Spleen (tissue), 11 donors: ENCODE measurements around the gene FNBP1. TPM values are rescaled to one million over a fixed set of nuclear protein-coding genes. Genes with fewer than 3 reads are reported as not detected.

Experiments
- DNase-seq: peaks from one replicate; pipeline ENCODE4 v3.0.0-alpha.2; 2020
- H3K27ac ChIP-seq, 8 donors: fragments of 200-600 bp; sonication (generic) in 7 of 8; 1 replicate in 4 of 8; 2 replicates in 4 of 8; pipeline versions ENCODE4 v1.5.0 to v1.8.0; 2016 to 2021; ENCODE audit warnings: inconsistent platforms in 4 of 8, mild to moderate bottlenecking in 4 of 8, moderate library complexity in 1 of 8
- H3K27me3 ChIP-seq, 7 donors: fragments of 200-600 bp; sonication (generic) in 6 of 7; replicated peaks in 1 of 7; 1 replicate in 4 of 7; 2 replicates in 3 of 7; pipeline versions ENCODE4 v1.5.0 to v1.8.0; 2016 to 2021; ENCODE audit warnings: inconsistent platforms in 3 of 7, mild to moderate bottlenecking in 1 of 7
- H3K36me3 ChIP-seq, 6 donors: fragments of 200-600 bp; sonication (generic) in 5 of 6; 1 replicate in 4 of 6; 2 replicates in 2 of 6; pipeline versions ENCODE4 v1.5.0 to v1.8.0; 2016 to 2021; ENCODE audit warnings: inconsistent platforms in 2 of 6
- H3K4me1 ChIP-seq, 6 donors: fragments of 200-600 bp; sonication (generic) in 5 of 6; 1 replicate in 3 of 6; 2 replicates in 3 of 6; pipeline versions ENCODE4 v1.5.0 to v1.8.0; 2016 to 2021; ENCODE audit warnings: inconsistent platforms in 3 of 6
- H3K4me3 ChIP-seq, 8 donors: fragments of 200-600 bp; sonication (generic) in 7 of 8; 1 replicate in 4 of 8; 2 replicates in 4 of 8; pipeline versions ENCODE4 v1.5.0 to v1.8.0; 2016 to 2021; ENCODE audit warnings: inconsistent platforms in 4 of 8, mild to moderate bottlenecking in 4 of 8, moderate library complexity in 2 of 8
- H3K9me3 ChIP-seq, 8 donors: fragments of 200-600 bp; sonication (generic) in 7 of 8; 1 replicate in 4 of 8; 2 replicates in 4 of 8; pipeline versions ENCODE4 v1.5.0 to v1.8.0; 2016 to 2021; ENCODE audit warnings: inconsistent platforms in 4 of 8
- CTCF ChIP-seq, 11 experiments: fragments of 200-600 bp in 7 of 11; fragments of 450-650 bp in 4 of 11; sonication (generic) in 4 of 11; IDR thresholded peaks in 8 of 11; conservative IDR thresholded peaks in 3 of 11; 1 replicate in 7 of 11; 2 replicates in 4 of 11; pipeline versions ENCODE4 v1.4.0 to v1.8.0; 2016 to 2021; ENCODE audit warnings: antibody characterized with exemption in 11 of 11, inconsistent platforms in 4 of 11, mild to moderate bottlenecking in 1 of 11
- POLR2A ChIP-seq, 3 donors: fragments of 450-650 bp; IDR thresholded peaks; one replicate each; pipeline ENCODE4 v1.5.1; 2017; ENCODE audit warnings: antibody characterized with exemption in 3 of 3, mild to moderate bottlenecking in 1 of 3
- POLR2AphosphoS5 ChIP-seq, 3 donors: sonication (generic); formaldehyde crosslinking; IDR thresholded peaks; one replicate each; pipeline ENCODE4 v1.5.1; 2017; ENCODE audit warnings: antibody characterized with exemption in 3 of 3
- WGBS, 5 donors: extraction: QIAGEN DNeasy Blood & Tissue Kit in 3 of 5; methylation state at CpG; one replicate each; pipeline versions ENCODE4 v1.1.5 to v1.1.7; 2013 to 2018; 5-methylcytosine and 5-hydroxymethylcytosine counted together
- intact Hi-C: fragments of 100-400 bp; cut with DNase I; formaldehyde crosslinking; loops from one replicate; pipeline ENCODE4 v1.15.0; 2023; ENCODE audit warnings: low total_unique reads
- polyA plus RNA-seq, 3 donors: library from polyadenylated mRNA; stranded (reverse); fragments of 200-250 nt; gene quantifications; one replicate each; pipeline ENCODE4 v1.2.1, GENCODE V29; 2013
- total RNA-seq, 7 donors: library from RNA; depleted of rRNA in 3 of 7; stranded (reverse); fragments of >200 nt in 3 of 7; fragmentation: NEBNext Ultra II Directional in 4 of 7; extraction: Animal tissue kit (Norgen Biotek cat#: 25700) in 4 of 7; gene quantifications; one replicate each; pipeline versions ENCODE4 v1.1.0 to v1.2.1, GENCODE V29; 2016 to 2021
- donor health status: healthy with polysubstance abuse.
- donor health status: DM: no; HTN: no; CAD: no; lungs with moderate emphysema.
- donor health status: DM: no; HTN: no; CAD: no.
- donor health status: Bipolar disorder and iron deficiency.
- donor health status: healthy.
- donor health status: DM: no; HTN: no; CAD: no.
- donor health status: DM: yes; HTN: yes; CAD: no.

Gene FNBP1
- total and polyA plus RNA-seq, 10 donors, result 40.6 to 156 (median 146) TPM

- intact Hi-C loops, result loop anchor here (10.0 kb wide), 1 partner anchor 78 kb away; no protein-coding TSS in a partner anchor
- no peaks in the 10 kb centered on the region for H3K27me3 ChIP-seq
- peak; percentile 85 for DNase-seq
- H3K27ac ChIP-seq, result peak overlapping the region; percentile 81 to 96 (median 94)
- H3K4me1 ChIP-seq, result peaks cover 22 to 93% (median 52%) of the 10 kb centered on the region in 6 donors
- peak overlapping the region; percentile 22 to 65 (median 36) for H3K4me3 ChIP-seq
- H3K9me3 ChIP-seq, result no peaks in the 10 kb centered on the region
- 7 to 17% (median 10%) methylated on average over 14 of the region's 14 CpGs for WGBS, 5 donors
- TF ChIP-seq POLR2AphosphoS5 (IDR thresholded peaks at IDR 0.05), result peak in 1 of 3 donors; percentile 88
- TF ChIP-seq POLR2A (IDR thresholded peaks at IDR 0.05), result peak in 1 of 3 donors; percentile 67
- peak in 1 of 11 experiments; percentile 12 for TF ChIP-seq CTCF (IDR thresholded peaks at IDR 0.05 in 8 of 11, conservative IDR thresholded peaks at IDR 0.05 in 3 of 11)
- H3K36me3 ChIP-seq, result peaks cover 0 to 53% (median 5%) of the 10 kb centered on the region in 6 donors
Measured at GRCh38 chr9:129962889-129963703, 79.9 kb downstream of the FNBP1 start.

- no peak for TF ChIP-seq POLR2AphosphoS5 (IDR thresholded peaks at IDR 0.05)
- TF ChIP-seq CTCF (IDR thresholded peaks at IDR 0.05 in 8 of 11, conservative IDR thresholded peaks at IDR 0.05 in 3 of 11), result no peak
- TF ChIP-seq POLR2A (IDR thresholded peaks at IDR 0.05), result no peak
- Histone ChIP-seq H3K36me3 (peaks cover 0 to 53% (median 12%) of the 10 kb centered on the region in 6 donors), H3K27ac (peak overlapping the region; percentile 81 to 96 (median 94)), H3K9me3 (no peaks in the 10 kb centered on the region), H3K4me1 (peaks cover 22 to 94% (median 54%) of the 10 kb centered on the region in 6 donors), H3K4me3 (peak overlapping the region; percentile 22 to 65 (median 36)), H3K27me3 (no peaks in the 10 kb centered on the region)
- intact Hi-C loops, result loop anchor here (10.0 kb wide), 1 partner anchor 78 kb away; no protein-coding TSS in a partner anchor
- WGBS, 5 donors, result 41 to 52% (median 50%) methylated on average over 9 of the region's 9 CpGs
- DNase-seq, result no peak
Measured at GRCh38 chr9:129962451-129962864, 80.5 kb downstream of the FNBP1 start.

- no peaks in the 10 kb centered on the region for H3K9me3 ChIP-seq
- peaks cover 17 to 94% (median 63%) of the 10 kb centered on the region in 6 donors for H3K4me1 ChIP-seq
- no peak overlapping the region for H3K4me3 ChIP-seq
- no peak for TF ChIP-seq POLR2A (IDR thresholded peaks at IDR 0.05)
- TF ChIP-seq POLR2AphosphoS5 (IDR thresholded peaks at IDR 0.05), result no peak
- TF ChIP-seq CTCF (IDR thresholded peaks at IDR 0.05 in 8 of 11, conservative IDR thresholded peaks at IDR 0.05 in 3 of 11), result no peak
- H3K27me3 ChIP-seq, result no peaks in the 10 kb centered on the region
- DNase-seq, result no peak
- WGBS, 5 donors, result 41 to 71% (median 65%) methylated on average over 1 of the region's 1 CpG
- H3K36me3 ChIP-seq, result peaks cover 0 to 71% (median 25%) of the 10 kb centered on the region in 6 donors
- intact Hi-C loops, result no loop called here
- peak overlapping the region in 4 of 8 donors; percentile 11 to 86 (median 67) for H3K27ac ChIP-seq
Measured at GRCh38 chr9:129958796-129959195, 84.2 kb downstream of the FNBP1 start.
